ENCODE measurements around the gene ATG3. TPM values are rescaled to one million over a fixed set of nuclear protein-coding genes. Genes with fewer than 3 reads are reported as not detected.
"Not testable (repeated sequence)": the region's sequence is repeated elsewhere in the genome, so short reads cannot be mapped to it uniquely, and the experiment has no call there.

ATG3 gene
- 57.4 and 74.9 TPM in 2 replicates for total RNA-seq (2014; rRNA removed; shearing (Covaris generic))

GRCh38 chr3:112561734-112562529, at the start of gene ATG3, which contains the start of gene SLC35A5:
ATG3 (minus strand) TSS chr3:112561962; CDS start chr3:112561528, 434 bp downstream.
SLC35A5 (plus strand) TSS chr3:112562045; CDS start chr3:112563404, 1,359 bp downstream.
- peak; percentile 97 for DNase-seq (ENCODE audit: low spot score)

GRCh38 chr3:112610121-112610520, 48.4 kb upstream of the ATG3 start:
- peak; percentile 86 for DNase-seq (ENCODE audit: low spot score)

GRCh38 chr3:112607863-112608262, 46.1 kb upstream of the ATG3 start:
- DNase-seq (ENCODE audit: low spot score): no peak

- DNase-seq (ENCODE audit: low spot score): no peak
These were observed 44.3 kb upstream of the ATG3 start for GRCh38 chr3:112606098-112606497.

GRCh38 chr3:112605285-112605684, 43.5 kb upstream of the ATG3 start:
- DNase-seq (ENCODE audit: low spot score): peak; percentile 62

- DNase-seq (ENCODE audit: low spot score): peak; percentile 37
These were observed 42.8 kb upstream of the ATG3 start for GRCh38 chr3:112604536-112604935.

- DNase-seq (ENCODE audit: low spot score): no peak
These were observed 40.6 kb upstream of the ATG3 start for GRCh38 chr3:112602217-112602838.

- no peak for DNase-seq (ENCODE audit: low spot score)
These were observed 37.0 kb upstream of the ATG3 start for GRCh38 chr3:112598731-112599130.

GRCh38 chr3:112597945-112598344, 36.2 kb upstream of the ATG3 start:
- no peak for DNase-seq (ENCODE audit: low spot score)

- no peak for DNase-seq (ENCODE audit: low spot score)
These were observed 33.1 kb upstream of the ATG3 start for GRCh38 chr3:112594856-112595255.

GRCh38 chr3:112593258-112593657, 31.5 kb upstream of the ATG3 start:
- DNase-seq (ENCODE audit: low spot score): no peak

- DNase-seq (ENCODE audit: low spot score): no peak
These were observed 25.6 kb upstream of the ATG3 start for GRCh38 chr3:112587336-112587735.

GRCh38 chr3:112585782-112586181, 24.0 kb upstream of the ATG3 start:
- DNase-seq (ENCODE audit: low spot score): no peak

GRCh38 chr3:112583105-112583504, 21.3 kb upstream of the ATG3 start:
- no peak for DNase-seq (ENCODE audit: low spot score)

GRCh38 chr3:112582244-112582874, 20.6 kb upstream of the ATG3 start:
- DNase-seq (ENCODE audit: low spot score): peak; percentile 63

GRCh38 chr3:112579697-112580096, 17.9 kb upstream of the ATG3 start:
- no peak for DNase-seq (ENCODE audit: low spot score)

- no peak for DNase-seq (ENCODE audit: low spot score)
These were observed 17.5 kb upstream of the ATG3 start for GRCh38 chr3:112579232-112579631.

- DNase-seq (ENCODE audit: low spot score): no peak
These were observed 10.9 kb upstream of the ATG3 start for GRCh38 chr3:112572701-112573100.

GRCh38 chr3:112569265-112569664, 7.5 kb upstream of the ATG3 start:
- DNase-seq (ENCODE audit: low spot score): no peak

GRCh38 chr3:112568642-112569041, 6.9 kb upstream of the ATG3 start:
- no peak for DNase-seq (ENCODE audit: low spot score)

- DNase-seq (ENCODE audit: low spot score): no peak
These were observed 3.2 kb upstream of the ATG3 start for GRCh38 chr3:112564940-112565305.

GRCh38 chr3:112564247-112564939, 2.6 kb upstream of the ATG3 start:
- DNase-seq (ENCODE audit: low spot score): not testable (repeated sequence)

All from H4 (cell line).